Trophoblast cell (in vitro differentiated cells and primary cell): ENCODE measurements around the gene ERFE. TPM values are rescaled to one million over a fixed set of nuclear protein-coding genes. Genes with fewer than 3 reads are reported as not detected.

Experiments used
- DNase-seq, 2 donors: peaks; one replicate each; pipeline ENCODE4 v3.0.0-alpha.2; 2016
- H2AFZ ChIP-seq: 2 replicates; pipeline ENCODE4 v1.6.1; 2013; ENCODE audit warnings: low read length, moderate library complexity, mild to moderate bottlenecking; ENCODE audit not compliant: insufficient read depth, poor library complexity
- H2AK5ac ChIP-seq: 2 replicates; pipeline ENCODE4 v1.6.1; 2013; ENCODE audit warnings: mild to moderate bottlenecking, low read length
- H2BK120ac ChIP-seq: 2 replicates; pipeline ENCODE4 v1.6.1; 2013; ENCODE audit warnings: low read length, mild to moderate bottlenecking, moderate library complexity; ENCODE audit not compliant: insufficient read depth, poor library complexity
- H2BK12ac ChIP-seq: 2 replicates; pipeline ENCODE4 v1.6.1; 2013; ENCODE audit warnings: mild to moderate bottlenecking, low read length, moderate library complexity
- H2BK5ac ChIP-seq: 2 replicates; pipeline ENCODE4 v1.6.1; 2013; ENCODE audit warnings: low read length, low read depth, moderate library complexity, mild to moderate bottlenecking; ENCODE audit not compliant: poor library complexity
- H3K14ac ChIP-seq: 2 replicates; pipeline ENCODE4 v1.6.1; 2013; ENCODE audit warnings: mild to moderate bottlenecking, low read length
- H3K18ac ChIP-seq: 2 replicates; pipeline ENCODE4 v1.6.1; 2013; ENCODE audit warnings: mild to moderate bottlenecking, low read length
- H3K23ac ChIP-seq: 2 replicates; pipeline ENCODE4 v1.6.1; 2013; ENCODE audit warnings: low read length
- H3K27ac ChIP-seq: 2 replicates; pipeline ENCODE4 v1.5.1; 2013; ENCODE audit warnings: low read depth, mild to moderate bottlenecking, inconsistent platforms, low read length, moderate library complexity
- H3K27me3 ChIP-seq: 2 replicates; pipeline ENCODE4 v1.6.1; 2013; ENCODE audit warnings: inconsistent platforms, mild to moderate bottlenecking, low read length, moderate library complexity; ENCODE audit not compliant: insufficient read depth
- H3K36me3 ChIP-seq, 2 experiments: 1 replicate in 1 of 2; 2 replicates in 1 of 2; pipeline ENCODE4 v1.6.1; 2013; ENCODE audit warnings: low read length in 2 of 2, mild to moderate bottlenecking in 2 of 2, moderate library complexity in 1 of 2; ENCODE audit not compliant: insufficient read depth in 2 of 2, control insufficient read depth in 1 of 2
- H3K4ac ChIP-seq: 2 replicates; pipeline ENCODE4 v1.6.1; 2013; ENCODE audit warnings: low read depth, mild to moderate bottlenecking, low read length, moderate library complexity
- H3K4me1 ChIP-seq, 2 experiments: 1 replicate in 1 of 2; 2 replicates in 1 of 2; pipeline ENCODE4 v1.6.1; 2013; ENCODE audit warnings: low read length in 2 of 2, mild to moderate bottlenecking in 2 of 2, moderate library complexity in 1 of 2; ENCODE audit not compliant: insufficient read depth in 2 of 2, control insufficient read depth in 1 of 2
- H3K4me2 ChIP-seq: 2 replicates; pipeline ENCODE4 v1.6.1; 2013; ENCODE audit warnings: inconsistent platforms, mild to moderate bottlenecking, low read length, moderate library complexity
- H3K4me3 ChIP-seq: 2 replicates; pipeline ENCODE4 v1.5.1; 2013; ENCODE audit warnings: mild to moderate bottlenecking, low read depth, low read length, inconsistent platforms
- H3K79me1 ChIP-seq: one replicate; pipeline ENCODE4 v1.6.1; 2013; ENCODE audit warnings: low read length
- H3K79me2 ChIP-seq: 2 replicates; pipeline ENCODE4 v1.6.1; 2013; ENCODE audit warnings: low read length, mild to moderate bottlenecking; ENCODE audit not compliant: control insufficient read depth, insufficient read depth, poor library complexity
- H3K9ac ChIP-seq: 2 replicates; pipeline ENCODE4 v1.6.1; 2013; ENCODE audit warnings: mild to moderate bottlenecking, low read length
- H3K9me3 ChIP-seq: 2 replicates; pipeline ENCODE4 v1.6.1; 2013; ENCODE audit warnings: low read depth, mild to moderate bottlenecking, control low read depth, inconsistent platforms, low read length; ENCODE audit not compliant: insufficient read depth
- H4K12ac ChIP-seq: 2 replicates; pipeline ENCODE4 v1.6.1; 2013; ENCODE audit warnings: low read depth, mild to moderate bottlenecking, low read length, moderate library complexity
- H4K8ac ChIP-seq: 2 replicates; pipeline ENCODE4 v1.6.1; 2013; ENCODE audit warnings: low read depth, mild to moderate bottlenecking, low read length, moderate library complexity
- H4K91ac ChIP-seq: one replicate; pipeline ENCODE4 v1.6.1; 2013; ENCODE audit warnings: low read depth, mild to moderate bottlenecking, low read length, moderate library complexity
- WGBS: extraction: QIAGEN DNeasy Blood & Tissue Kit; methylation state at CpG from one replicate; pipeline ENCODE4 v1.1.7; 2013; ENCODE audit warnings: missing lambda C conversion rate; ENCODE audit not compliant: insufficient read length, insufficient coverage; ENCODE audit errors: extremely low coverage; 5-methylcytosine and 5-hydroxymethylcytosine counted together
- polyA plus RNA-seq: library from polyadenylated mRNA; stranded (reverse); fragments of 200-250 nt; gene quantifications from 2 replicates; pipeline ENCODE4 v1.2.3, GENCODE V29; 2013

ERFE gene, protein sequence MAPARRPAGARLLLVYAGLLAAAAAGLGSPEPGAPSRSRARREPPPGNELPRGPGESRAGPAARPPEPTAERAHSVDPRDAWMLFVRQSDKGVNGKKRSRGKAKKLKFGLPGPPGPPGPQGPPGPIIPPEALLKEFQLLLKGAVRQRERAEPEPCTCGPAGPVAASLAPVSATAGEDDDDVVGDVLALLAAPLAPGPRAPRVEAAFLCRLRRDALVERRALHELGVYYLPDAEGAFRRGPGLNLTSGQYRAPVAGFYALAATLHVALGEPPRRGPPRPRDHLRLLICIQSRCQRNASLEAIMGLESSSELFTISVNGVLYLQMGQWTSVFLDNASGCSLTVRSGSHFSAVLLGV
- polyA plus RNA-seq: 0.25 and 0.56 TPM in 2 replicates

DNA sequence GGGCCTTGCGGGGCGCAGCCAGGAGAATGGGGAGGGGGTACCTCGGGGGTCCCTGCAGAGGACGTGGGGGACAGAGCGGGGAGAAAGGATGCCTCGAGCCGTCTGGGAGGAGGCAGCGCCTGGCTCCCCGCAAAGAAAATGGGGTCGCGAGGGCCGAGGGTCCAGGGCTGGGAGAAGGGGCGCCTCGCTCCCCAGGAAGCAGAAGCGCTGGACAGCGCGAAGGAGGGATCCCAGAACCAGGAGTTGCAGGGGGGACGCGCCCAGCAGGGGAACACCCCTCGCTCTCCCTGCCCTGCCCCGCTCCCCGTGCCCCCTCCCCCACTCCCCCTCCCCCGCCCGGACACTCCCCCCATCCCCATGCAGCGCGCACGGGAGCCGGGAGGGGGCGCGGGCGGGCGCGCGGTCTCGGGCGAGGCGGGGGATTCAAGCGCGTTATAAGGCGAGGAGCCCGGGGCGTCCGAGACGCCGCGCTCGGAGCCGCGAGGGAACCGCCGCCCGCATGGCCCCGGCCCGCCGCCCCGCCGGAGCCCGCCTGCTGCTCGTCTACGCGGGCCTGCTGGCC, at the start of gene ERFE:
TSS of gene ERFE (plus strand) at position 462 of the 562 bp plus-strand sequence. CDS start at position 500, 38 bp downstream.
- no CpG with 5 or more reads among the region's 61 CpGs for WGBS

DNA sequence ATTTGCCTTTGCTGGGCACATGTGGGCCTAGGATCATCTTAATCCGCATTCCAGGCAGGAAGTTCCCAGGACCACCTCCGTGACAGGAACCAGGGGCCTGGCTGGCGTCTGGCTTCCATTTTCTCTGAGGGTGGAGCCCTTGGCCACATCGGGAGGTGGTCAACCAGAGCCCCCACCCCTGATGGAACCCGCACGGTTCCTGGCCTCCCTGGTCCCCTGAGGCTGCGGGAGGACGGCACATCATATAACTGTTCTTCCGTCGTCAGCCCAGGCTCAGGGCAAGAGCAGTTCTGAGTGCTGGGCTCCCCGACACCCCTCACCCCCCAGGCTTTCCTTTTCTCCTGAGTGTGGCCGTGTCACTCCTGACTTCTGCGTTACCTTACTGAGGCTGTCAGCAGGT, 45.2 kb upstream of the ERFE start:
- no peak overlapping the region for H2BK120ac ChIP-seq
- H3K79me2 ChIP-seq: no peaks in the 10 kb centered on the region
- H2AFZ ChIP-seq: no peak overlapping the region
- H3K18ac ChIP-seq: no peak overlapping the region
- no peaks in the 10 kb centered on the region for H3K27me3 ChIP-seq
- no peaks in the 10 kb centered on the region for H3K4me1 ChIP-seq
- no peak overlapping the region for H3K14ac ChIP-seq
- no peak overlapping the region for H3K4me3 ChIP-seq
- H3K36me3 ChIP-seq: no peaks in the 10 kb centered on the region
- no peak for DNase-seq
- H2BK12ac ChIP-seq: no peak overlapping the region
- no peak overlapping the region for H4K12ac ChIP-seq
- H3K9ac ChIP-seq: no peak overlapping the region
- no peaks in the 10 kb centered on the region for H3K79me1 ChIP-seq
- H3K9me3 ChIP-seq: peaks cover 5% of the 10 kb centered on the region
- no CpG with 5 or more reads among the region's 13 CpGs for WGBS
- H2AK5ac ChIP-seq: no peak overlapping the region
- H3K4ac ChIP-seq: no peak overlapping the region
- H3K4me2 ChIP-seq: no peak overlapping the region
- H4K91ac ChIP-seq: no peak overlapping the region
- no peak overlapping the region for H3K23ac ChIP-seq
- H2BK5ac ChIP-seq: no peak overlapping the region
- no peak overlapping the region for H4K8ac ChIP-seq
- no peak overlapping the region for H3K27ac ChIP-seq

More for the DNA sequence above, at the start of gene ERFE:
- Histone ChIP-seq H4K12ac (no peak within 1 kb of the TSS), H3K9ac (no peak within 1 kb of the TSS), H3K4me1 (peaks cover 1 to 2% of the 10 kb centered on the region in 2 experiments), H4K8ac (no peak within 1 kb of the TSS), H2BK120ac (no peak within 1 kb of the TSS), H3K79me1 (no peaks in the 10 kb centered on the region), H4K91ac (no peak within 1 kb of the TSS), H3K36me3 (no peaks in the 10 kb centered on the region), H3K18ac (no peak within 1 kb of the TSS), H3K14ac (no peak within 1 kb of the TSS), H3K27me3 (peaks cover 30% of the 10 kb centered on the region), H3K9me3 (peaks cover 6% of the 10 kb centered on the region), H2BK5ac (no peak within 1 kb of the TSS), H2AK5ac (no peak within 1 kb of the TSS), H2AFZ (no peak within 1 kb of the TSS), H3K4me3 (no peak within 1 kb of the TSS), H2BK12ac (no peak within 1 kb of the TSS), H3K23ac (no peak within 1 kb of the TSS), H3K4ac (no peak within 1 kb of the TSS), H3K4me2 (peak within 1 kb of the TSS; percentile 68), H3K27ac (no peak within 1 kb of the TSS), H3K79me2 (no peaks in the 10 kb centered on the region)
- peak in 1 of 2 donors; percentile 59 for DNase-seq

DNA sequence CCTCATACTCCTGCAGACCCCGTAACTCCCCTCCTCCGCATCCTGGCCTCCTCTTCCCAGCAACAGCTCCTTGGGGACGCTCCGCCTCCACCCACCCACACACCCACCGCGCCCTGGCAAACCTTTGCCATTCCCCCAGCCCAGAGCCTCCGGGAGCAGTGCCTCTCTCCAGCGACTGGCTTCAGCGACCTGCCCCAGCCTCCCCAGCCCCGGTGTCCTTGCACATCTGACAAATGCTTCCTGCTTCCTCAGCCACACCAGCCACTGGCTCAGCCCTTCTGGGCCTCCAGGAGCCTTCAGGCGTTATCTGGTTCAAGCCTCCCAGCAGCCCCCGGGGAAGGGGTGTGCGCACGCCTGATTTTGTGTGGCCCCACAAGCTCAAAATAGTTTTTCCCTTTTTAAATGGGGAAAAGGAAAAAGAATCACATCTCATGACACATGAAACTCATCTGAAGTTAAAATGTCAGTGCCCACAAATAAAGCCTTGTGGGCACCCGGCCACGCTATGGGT, 44.4 kb upstream of the ERFE start:
- Histone ChIP-seq H3K79me2 (no peaks in the 10 kb centered on the region), H3K4me2 (no peak overlapping the region), H3K27me3 (no peaks in the 10 kb centered on the region), H4K91ac (no peak overlapping the region), H3K79me1 (no peaks in the 10 kb centered on the region), H3K36me3 (no peaks in the 10 kb centered on the region), H3K4me3 (no peak overlapping the region), H3K9ac (no peak overlapping the region), H3K14ac (no peak overlapping the region), H3K4ac (no peak overlapping the region), H3K4me1 (no peaks in the 10 kb centered on the region), H4K8ac (no peak overlapping the region), H4K12ac (no peak overlapping the region), H2BK12ac (no peak overlapping the region), H3K9me3 (peaks cover 5% of the 10 kb centered on the region), H2AFZ (no peak overlapping the region), H2BK120ac (no peak overlapping the region), H2BK5ac (no peak overlapping the region), H3K27ac (no peak overlapping the region), H3K18ac (no peak overlapping the region), H3K23ac (no peak overlapping the region), H2AK5ac (no peak overlapping the region)
- no CpG with 5 or more reads among the region's 16 CpGs for WGBS
- DNase-seq: no peak

DNA sequence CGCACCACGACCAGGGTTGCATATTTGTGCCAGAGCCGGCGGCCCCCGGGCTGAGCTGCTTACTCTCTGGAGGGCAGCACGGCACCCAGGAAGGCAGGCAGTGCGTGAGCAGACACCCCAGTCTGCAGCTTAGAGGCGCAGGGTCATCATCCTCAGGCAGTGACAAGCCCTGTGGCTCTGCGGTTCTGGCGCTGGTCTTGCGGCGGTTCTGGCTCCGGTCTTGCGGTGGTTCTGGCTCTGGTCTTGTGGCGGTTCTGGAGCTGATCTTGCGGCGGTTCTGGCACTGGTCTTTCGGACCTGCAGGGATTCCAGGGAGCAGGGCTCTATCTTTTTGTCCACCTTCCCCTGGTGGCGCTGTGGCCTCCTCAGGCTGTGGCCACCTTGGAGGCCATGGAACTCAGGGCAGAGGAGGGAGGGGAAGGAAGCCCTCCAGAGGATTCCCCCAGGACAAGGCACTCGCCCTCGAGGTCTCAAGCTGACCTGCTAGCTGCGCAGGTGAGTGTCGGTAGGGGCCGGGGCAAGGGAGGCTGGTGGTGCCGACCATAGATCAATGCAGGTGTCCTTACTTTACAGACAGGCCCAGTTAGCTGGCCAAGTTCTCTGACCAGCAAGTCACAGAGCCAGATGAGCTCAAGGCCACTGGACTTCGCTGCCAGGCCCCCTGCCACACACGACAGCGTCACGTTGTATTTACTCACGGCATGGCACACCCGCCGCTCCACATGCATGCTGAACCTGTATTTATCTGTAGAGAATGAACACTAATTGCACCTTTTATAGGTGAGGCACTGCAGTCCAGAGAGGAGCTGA, 43.7 kb upstream of the ERFE start:
- no peak overlapping the region for H2BK5ac ChIP-seq
- H3K4me2 ChIP-seq: no peak overlapping the region
- H3K4me1 ChIP-seq: no peaks in the 10 kb centered on the region
- no peaks in the 10 kb centered on the region for H3K36me3 ChIP-seq
- H3K4me3 ChIP-seq: no peak overlapping the region
- no peak overlapping the region for H2AFZ ChIP-seq
- H3K9ac ChIP-seq: no peak overlapping the region
- peaks cover 5% of the 10 kb centered on the region for H3K9me3 ChIP-seq
- H3K27me3 ChIP-seq: no peaks in the 10 kb centered on the region
- WGBS: no CpG with 5 or more reads among the region's 32 CpGs
- no peak overlapping the region for H3K23ac ChIP-seq
- H3K4ac ChIP-seq: no peak overlapping the region
- no peak overlapping the region for H3K27ac ChIP-seq
- H2AK5ac ChIP-seq: no peak overlapping the region
- H4K91ac ChIP-seq: no peak overlapping the region
- H3K79me1 ChIP-seq: no peaks in the 10 kb centered on the region
- H3K18ac ChIP-seq: no peak overlapping the region
- H3K14ac ChIP-seq: no peak overlapping the region
- no peak overlapping the region for H2BK12ac ChIP-seq
- H2BK120ac ChIP-seq: no peak overlapping the region
- no peak overlapping the region for H4K8ac ChIP-seq
- no peak for DNase-seq
- no peaks in the 10 kb centered on the region for H3K79me2 ChIP-seq
- no peak overlapping the region for H4K12ac ChIP-seq
